ENCODE data around the gene STPG3. TPM values are rescaled to one million over a fixed set of nuclear protein-coding genes. Genes with fewer than 3 reads are reported as not detected.

Gene STPG3
- total and polyA plus RNA-seq, 9 donors, result 0.15 to 0.79 (median 0.33) TPM; not detected in 2

GRCh38 chr9:137247135-137247915 lies 3.8 kb upstream of the STPG3 start:
- peaks cover 53% of the 10 kb centered on the region for H3K4me1 ChIP-seq (ENCODE audit: control insufficient read depth, insufficient read depth, low read length)

GRCh38 chr9:137247916-137248175 lies 3.2 kb upstream of the STPG3 start:
- H3K27ac ChIP-seq (ENCODE audit: low read length), result peak overlapping the region; percentile 40
- H3K9me3 ChIP-seq (replicated peaks; ENCODE audit: control insufficient read depth, low read depth, low read length), result no peaks in the 10 kb centered on the region
- no peaks in the 10 kb centered on the region for H3K27me3 ChIP-seq (ENCODE audit: control insufficient read depth, insufficient read depth, low read length)
- H3K36me3 ChIP-seq (ENCODE audit: control insufficient read depth, insufficient read depth, low read length), result peaks cover 14% of the 10 kb centered on the region
- WGBS (ENCODE audit: insufficient coverage), result 60% methylated on average over 2 of the region's 6 CpGs
- peaks cover 48% of the 10 kb centered on the region for H3K4me1 ChIP-seq (ENCODE audit: control insufficient read depth, insufficient read depth, low read length)
- no peak for DNase-seq
- no peak overlapping the region for H3K4me3 ChIP-seq (ENCODE audit: low read length)

More at GRCh38 chr9:137247135-137247915, 3.8 kb upstream of the STPG3 start:
- no peak for DNase-seq
- H3K27me3 ChIP-seq (ENCODE audit: control insufficient read depth, insufficient read depth, low read length), result no peaks in the 10 kb centered on the region
- peaks cover 19% of the 10 kb centered on the region for H3K36me3 ChIP-seq (ENCODE audit: control insufficient read depth, insufficient read depth, low read length)
- H3K27ac ChIP-seq (ENCODE audit: low read length), result peak overlapping the region; percentile 40
- no peaks in the 10 kb centered on the region for H3K9me3 ChIP-seq (replicated peaks; ENCODE audit: control insufficient read depth, low read depth, low read length)
- no peak overlapping the region for H3K4me3 ChIP-seq (ENCODE audit: low read length)
- 41% methylated on average over 17 of the region's 20 CpGs for WGBS (ENCODE audit: insufficient coverage)

GRCh38 chr9:137250329-137251193 lies 525 bp upstream of the STPG3 start:
- 59% methylated on average over 13 of the region's 18 CpGs for WGBS (ENCODE audit: insufficient coverage)
- Histone ChIP-seq H3K4me1 (ENCODE audit: control insufficient read depth, insufficient read depth, low read length) (peaks cover 35% of the 10 kb centered on the region), H3K4me3 (ENCODE audit: low read length) (no peak overlapping the region), H3K9me3 (replicated peaks; ENCODE audit: control insufficient read depth, low read depth, low read length) (no peaks in the 10 kb centered on the region), H3K27ac (ENCODE audit: low read length) (no peak overlapping the region), H3K36me3 (ENCODE audit: control insufficient read depth, insufficient read depth, low read length) (no peaks in the 10 kb centered on the region), H3K27me3 (ENCODE audit: control insufficient read depth, insufficient read depth, low read length) (no peaks in the 10 kb centered on the region)
- DNase-seq, result no peak

- 82% methylated on average over 13 of the region's 22 CpGs for WGBS (ENCODE audit: insufficient coverage)
- H3K36me3 ChIP-seq (ENCODE audit: control insufficient read depth, insufficient read depth, low read length), result peaks cover 6% of the 10 kb centered on the region
- H3K27me3 ChIP-seq (ENCODE audit: control insufficient read depth, insufficient read depth, low read length), result no peaks in the 10 kb centered on the region
- no peak for DNase-seq
- H3K4me1 ChIP-seq (ENCODE audit: control insufficient read depth, insufficient read depth, low read length), result peaks cover 42% of the 10 kb centered on the region
- no peak overlapping the region for H3K27ac ChIP-seq (ENCODE audit: low read length)
- H3K4me3 ChIP-seq (ENCODE audit: low read length), result no peak overlapping the region
- no peaks in the 10 kb centered on the region for H3K9me3 ChIP-seq (replicated peaks; ENCODE audit: control insufficient read depth, low read depth, low read length)
Observed at GRCh38 chr9:137251490-137252268, 593 bp downstream of the STPG3 start.

GRCh38 chr9:137252555-137253506 lies 1.7 kb downstream of the STPG3 start:
- Histone ChIP-seq H3K9me3 (replicated peaks; ENCODE audit: control insufficient read depth, low read depth, low read length) (no peaks in the 10 kb centered on the region), H3K4me3 (ENCODE audit: low read length) (no peak overlapping the region), H3K27me3 (ENCODE audit: control insufficient read depth, insufficient read depth, low read length) (no peaks in the 10 kb centered on the region), H3K36me3 (ENCODE audit: control insufficient read depth, insufficient read depth, low read length) (peaks cover 12% of the 10 kb centered on the region), H3K27ac (ENCODE audit: low read length) (no peak overlapping the region), H3K4me1 (ENCODE audit: control insufficient read depth, insufficient read depth, low read length) (peaks cover 34% of the 10 kb centered on the region)
- WGBS (ENCODE audit: insufficient coverage), result 65% methylated on average over 25 of the region's 35 CpGs
- DNase-seq, result no peak

- WGBS (ENCODE audit: insufficient coverage), result 46% methylated on average over 21 of the region's 21 CpGs
- no peaks in the 10 kb centered on the region for H3K9me3 ChIP-seq (replicated peaks; ENCODE audit: control insufficient read depth, low read depth, low read length)
- peaks cover 15% of the 10 kb centered on the region for H3K36me3 ChIP-seq (ENCODE audit: control insufficient read depth, insufficient read depth, low read length)
- H3K27ac ChIP-seq (ENCODE audit: low read length), result no peak overlapping the region
- no peaks in the 10 kb centered on the region for H3K27me3 ChIP-seq (ENCODE audit: control insufficient read depth, insufficient read depth, low read length)
- no peak for DNase-seq
- H3K4me1 ChIP-seq (ENCODE audit: control insufficient read depth, insufficient read depth, low read length), result peaks cover 32% of the 10 kb centered on the region
- peak overlapping the region; percentile 80 for H3K4me3 ChIP-seq (ENCODE audit: low read length)
Observed at GRCh38 chr9:137253717-137254623, 2.9 kb downstream of the STPG3 start.

- Histone ChIP-seq H3K9me3 (replicated peaks; ENCODE audit: control insufficient read depth, low read depth, low read length) (no peaks in the 10 kb centered on the region), H3K4me1 (ENCODE audit: control insufficient read depth, insufficient read depth, low read length) (peaks cover 32% of the 10 kb centered on the region), H3K36me3 (ENCODE audit: control insufficient read depth, insufficient read depth, low read length) (peaks cover 19% of the 10 kb centered on the region), H3K27me3 (ENCODE audit: control insufficient read depth, insufficient read depth, low read length) (no peaks in the 10 kb centered on the region), H3K27ac (ENCODE audit: low read length) (peak within 1 kb of the TSS; percentile 82), H3K4me3 (ENCODE audit: low read length) (peak within 1 kb of the TSS; percentile 95)
- WGBS (ENCODE audit: insufficient coverage), result under 1% methylated on average over 100 of the region's 105 CpGs
- DNase-seq, result peak; percentile 96
Observed at GRCh38 chr9:137254624-137255447, 3.8 kb downstream of the STPG3 start, which contains the start of gene NELFB. Gene NELFB, plus strand, starts transcription at chr9:137255327.

- DNase-seq, result no peak
- 1% methylated on average over 42 of the region's 51 CpGs for WGBS (ENCODE audit: insufficient coverage)
Observed at GRCh38 chr9:137255448-137256114, 4.5 kb downstream of the STPG3 start.

More at GRCh38 chr9:137255448-137256114, 4.5 kb downstream of the STPG3 start:
- H3K36me3 ChIP-seq (ENCODE audit: control insufficient read depth, insufficient read depth, low read length), result peaks cover 19% of the 10 kb centered on the region
- peak overlapping the region; percentile 20 for H3K27ac ChIP-seq (ENCODE audit: low read length)
- no peaks in the 10 kb centered on the region for H3K27me3 ChIP-seq (ENCODE audit: control insufficient read depth, insufficient read depth, low read length)
- H3K4me3 ChIP-seq (ENCODE audit: low read length), result peak overlapping the region; percentile 95
- H3K9me3 ChIP-seq (replicated peaks; ENCODE audit: control insufficient read depth, low read depth, low read length), result no peaks in the 10 kb centered on the region
- peaks cover 28% of the 10 kb centered on the region for H3K4me1 ChIP-seq (ENCODE audit: control insufficient read depth, insufficient read depth, low read length)

All from muscle of leg (tissue), 11 donors.